WTC11 (cell line): ENCODE measurements around the gene STPG2. TPM values are rescaled to one million over a fixed set of nuclear protein-coding genes. Genes with fewer than 3 reads are reported as not detected.
A peak's percentile ranks its signal among the peaks of the same experiment; 100 is the strongest.

ENCODE experiments used
- ATAC-seq: fragments of 200-7000 bp; cut with Tn5 transposase; 2 replicates; pipeline ENCODE4 v1.10.0; 2021; ENCODE audit warnings: mild to moderate bottlenecking, moderate library complexity
- CTCF ChIA-PET: fragments of 300-600 bp; sonication (Branson Sonifier 250); formaldehyde crosslinking; loops from one replicate; lab custom pipeline; 2021; ENCODE audit warnings: antibody characterized with exemption; lab: Charles Lee
- POLR2A ChIA-PET: fragments of 350-600 bp; sonication (Branson Sonifier 250); formaldehyde crosslinking; loops from one replicate; lab custom pipeline; 2021; ENCODE audit warnings: antibody characterized with exemption; lab: Charles Lee
- DNase-seq: peaks from one replicate; pipeline ENCODE4 v3.0.0; 2021; ENCODE audit warnings: low spot score
- H3K27ac Mint-ChIP-seq: 2 replicates; pipeline ENCODE4 v1.8.0; 2021; ENCODE audit warnings: mixed read lengths
- H3K27me3 Mint-ChIP-seq: 2 replicates; pipeline ENCODE4 v1.8.0; 2021; ENCODE audit warnings: low read depth, mild to moderate bottlenecking, moderate library complexity, mixed read lengths
- H3K36me3 Mint-ChIP-seq: 2 replicates; pipeline ENCODE4 v1.8.0; 2021; ENCODE audit warnings: mixed read lengths
- H3K4me1 Mint-ChIP-seq: 2 replicates; pipeline ENCODE4 v1.8.0; 2022; ENCODE audit warnings: mixed read lengths
- H3K4me3 Mint-ChIP-seq: 2 replicates; pipeline ENCODE4 v1.8.0; 2021; ENCODE audit warnings: mild to moderate bottlenecking, moderate library complexity, mixed read lengths
- H3K9me3 Mint-ChIP-seq: 2 replicates; pipeline ENCODE4 v1.8.0; 2021; ENCODE audit warnings: mixed read lengths
- CBFB ChIP-seq: sonication (generic); formaldehyde crosslinking; IDR thresholded peaks from 2 replicates; pipeline ENCODE4 v1.8.1; 2022; ENCODE audit warnings: mild to moderate bottlenecking, low read depth, missing genetic modification reagents
- CREB1 ChIP-seq: sonication (generic); formaldehyde crosslinking; IDR thresholded peaks from 2 replicates; pipeline ENCODE4 v1.8.0; 2023; ENCODE audit warnings: mild to moderate bottlenecking, missing genetic modification reagents
- ETV6 ChIP-seq: sonication (generic); formaldehyde crosslinking; IDR thresholded peaks from 2 replicates; pipeline ENCODE4 v1.8.1; 2022; ENCODE audit warnings: mild to moderate bottlenecking, missing genetic modification reagents
- GRHL2 ChIP-seq: fragments of 250-450 bp; sonication (Bioruptor Pico); IDR thresholded peaks from 2 replicates; pipeline ENCODE4 v1.8.0; 2022; ENCODE audit warnings: mild to moderate bottlenecking, moderate library complexity; ENCODE audit not compliant: insufficient replicate concordance, severe bottlenecking
- GTF2I ChIP-seq: fragments of 250-450 bp; sonication (Bioruptor Pico); conservative IDR thresholded peaks from 2 replicates; pipeline ENCODE4 v1.4.0; 2021; ENCODE audit warnings: mild to moderate bottlenecking
- HMGA2 ChIP-seq: fragments of 250-450 bp; sonication (Bioruptor Pico); IDR thresholded peaks from 2 replicates; pipeline ENCODE4 v1.4.0; 2021; ENCODE audit warnings: mild to moderate bottlenecking, moderate library complexity
- JUN ChIP-seq: sonication (generic); formaldehyde crosslinking; IDR thresholded peaks from 2 replicates; pipeline ENCODE4 v1.8.0; 2023; ENCODE audit warnings: mild to moderate bottlenecking, missing genetic modification reagents
- NFYB ChIP-seq: sonication (generic); formaldehyde crosslinking; conservative IDR thresholded peaks from 2 replicates; pipeline ENCODE4 v1.8.0; 2022; ENCODE audit warnings: low read depth, missing genetic modification reagents
- NR2C2 ChIP-seq: sonication (generic); formaldehyde crosslinking; IDR thresholded peaks from 2 replicates; pipeline ENCODE4 v1.8.0; 2022; ENCODE audit warnings: mild to moderate bottlenecking, missing genetic modification reagents
- PRRX2 ChIP-seq: fragments of 250-450 bp; sonication (Bioruptor Pico); IDR thresholded peaks from 2 replicates; pipeline ENCODE4 v1.8.0; 2021; ENCODE audit warnings: mild to moderate bottlenecking
- SOX15 ChIP-seq: fragments of 250-450 bp; sonication (Bioruptor Pico); IDR thresholded peaks from 2 replicates; pipeline ENCODE4 v1.9.0; 2021; ENCODE audit warnings: mild to moderate bottlenecking
- TEAD1 ChIP-seq: sonication (generic); formaldehyde crosslinking; IDR thresholded peaks from 2 replicates; pipeline ENCODE4 v1.8.0; 2022; ENCODE audit warnings: mild to moderate bottlenecking, missing genetic modification reagents
- ZNF138 ChIP-seq: sonication (generic); formaldehyde crosslinking; conservative IDR thresholded peaks from 2 replicates; pipeline ENCODE4 v1.8.1; 2022; ENCODE audit warnings: mild to moderate bottlenecking, moderate library complexity, missing genetic modification reagents
- ZNF219 ChIP-seq: sonication (generic); formaldehyde crosslinking; IDR thresholded peaks from 2 replicates; pipeline ENCODE4 v1.8.0; 2023; ENCODE audit warnings: missing genetic modification reagents, mild to moderate bottlenecking, borderline replicate concordance
- ZNF263 ChIP-seq: sonication (generic); formaldehyde crosslinking; IDR thresholded peaks from 2 replicates; pipeline ENCODE4 v1.8.1; 2022; ENCODE audit warnings: low read depth, mild to moderate bottlenecking, moderate library complexity, missing genetic modification reagents
- ZNF317 ChIP-seq: sonication (generic); formaldehyde crosslinking; IDR thresholded peaks from 2 replicates; pipeline ENCODE4 v1.8.1; 2023; ENCODE audit warnings: low read depth, mild to moderate bottlenecking, moderate library complexity, missing genetic modification reagents, borderline replicate concordance
- total RNA-seq: library from RNA; stranded (reverse); gene quantifications from 3 replicates; pipeline ENCODE4 v1.2.3, GENCODE V29; 2021
- TF ChIP-seq, protein P1 (sequence below): sonication (generic); formaldehyde crosslinking; IDR thresholded peaks from 2 replicates; pipeline ENCODE4 v1.8.1; 2023; ENCODE audit warnings: mild to moderate bottlenecking, missing genetic modification reagents
- TF ChIP-seq, protein P2 (sequence below): sonication (generic); formaldehyde crosslinking; IDR thresholded peaks from 2 replicates; pipeline ENCODE4 v1.8.1; 2022; ENCODE audit warnings: low read depth, mild to moderate bottlenecking, moderate library complexity, missing genetic modification reagents, borderline replicate concordance
- TF ChIP-seq, protein P3 (sequence below): fragments of 250-450 bp; sonication (Bioruptor Pico); conservative IDR thresholded peaks from 2 replicates; pipeline ENCODE4 v1.9.0; 2021; ENCODE audit warnings: mild to moderate bottlenecking
- TF ChIP-seq, protein P4 (sequence below): sonication (generic); formaldehyde crosslinking; IDR thresholded peaks from 2 replicates; pipeline ENCODE4 v1.8.1; 2023; ENCODE audit warnings: mild to moderate bottlenecking, missing genetic modification reagents, moderate library complexity
- TF ChIP-seq, protein P5 (sequence below): sonication (generic); formaldehyde crosslinking; IDR thresholded peaks from 2 replicates; pipeline ENCODE4 v1.8.1; 2023; ENCODE audit warnings: mild to moderate bottlenecking, missing genetic modification reagents
- TF ChIP-seq, protein P6 (sequence below): sonication (generic); formaldehyde crosslinking; conservative IDR thresholded peaks from 2 replicates; pipeline ENCODE4 v1.8.1; 2022; ENCODE audit warnings: mild to moderate bottlenecking, missing genetic modification reagents
- TF ChIP-seq, protein P7 (sequence below): sonication (generic); formaldehyde crosslinking; IDR thresholded peaks from 2 replicates; pipeline ENCODE4 v1.8.1; 2022; ENCODE audit warnings: low read depth, missing genetic modification reagents, borderline replicate concordance

Gene STPG2
- total RNA-seq, 1 experiment from 2014 or later, result 0.17 TPM

DNA sequence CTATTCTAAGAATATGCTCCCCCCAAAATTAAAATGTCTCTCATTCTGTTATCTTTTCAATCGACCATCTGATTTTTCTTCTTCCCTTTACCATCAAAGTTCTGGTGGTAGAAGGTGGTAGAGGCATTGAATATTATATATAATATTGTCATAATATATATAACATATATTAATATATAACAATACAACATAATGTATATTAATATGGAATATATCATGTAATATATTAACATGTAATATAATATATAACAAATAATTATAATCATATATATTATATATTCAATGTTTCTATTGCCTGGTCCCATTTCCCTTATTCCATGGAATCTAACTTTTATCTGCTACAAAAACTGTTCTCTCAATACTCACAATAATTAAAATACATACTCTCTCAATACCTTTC is 40.6 kb downstream of the STPG2 start:
- Mint-ChIP-seq H3K4me1 (peaks cover 6% of the 10 kb centered on the region), H3K9me3 (peaks cover 8% of the 10 kb centered on the region), H3K36me3 (no peaks in the 10 kb centered on the region), H3K27ac (no peak overlapping the region), H3K4me3 (no peak overlapping the region), H3K27me3 (no peaks in the 10 kb centered on the region)
- DNase-seq (no peak), ATAC-seq (no peak)
- POLR2A ChIA-PET, result no interaction called here
- CTCF ChIA-PET, result interaction anchor here (2.4 kb wide), 1 partner anchor 10 kb away, joined by 14 read pairs; no protein-coding TSS in a partner anchor
- TF ChIP-seq SOX15 (CRISPR knock-in tag), result no peak
- TF ChIP-seq, protein P1, sequence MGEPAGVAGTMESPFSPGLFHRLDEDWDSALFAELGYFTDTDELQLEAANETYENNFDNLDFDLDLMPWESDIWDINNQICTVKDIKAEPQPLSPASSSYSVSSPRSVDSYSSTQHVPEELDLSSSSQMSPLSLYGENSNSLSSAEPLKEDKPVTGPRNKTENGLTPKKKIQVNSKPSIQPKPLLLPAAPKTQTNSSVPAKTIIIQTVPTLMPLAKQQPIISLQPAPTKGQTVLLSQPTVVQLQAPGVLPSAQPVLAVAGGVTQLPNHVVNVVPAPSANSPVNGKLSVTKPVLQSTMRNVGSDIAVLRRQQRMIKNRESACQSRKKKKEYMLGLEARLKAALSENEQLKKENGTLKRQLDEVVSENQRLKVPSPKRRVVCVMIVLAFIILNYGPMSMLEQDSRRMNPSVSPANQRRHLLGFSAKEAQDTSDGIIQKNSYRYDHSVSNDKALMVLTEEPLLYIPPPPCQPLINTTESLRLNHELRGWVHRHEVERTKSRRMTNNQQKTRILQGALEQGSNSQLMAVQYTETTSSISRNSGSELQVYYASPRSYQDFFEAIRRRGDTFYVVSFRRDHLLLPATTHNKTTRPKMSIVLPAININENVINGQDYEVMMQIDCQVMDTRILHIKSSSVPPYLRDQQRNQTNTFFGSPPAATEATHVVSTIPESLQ, result no peak
- no peak for TF ChIP-seq NR2C2 (CRISPR knock-in tag)
- TF ChIP-seq HMGA2 (CRISPR knock-in tag), result peak; percentile 92

DNA sequence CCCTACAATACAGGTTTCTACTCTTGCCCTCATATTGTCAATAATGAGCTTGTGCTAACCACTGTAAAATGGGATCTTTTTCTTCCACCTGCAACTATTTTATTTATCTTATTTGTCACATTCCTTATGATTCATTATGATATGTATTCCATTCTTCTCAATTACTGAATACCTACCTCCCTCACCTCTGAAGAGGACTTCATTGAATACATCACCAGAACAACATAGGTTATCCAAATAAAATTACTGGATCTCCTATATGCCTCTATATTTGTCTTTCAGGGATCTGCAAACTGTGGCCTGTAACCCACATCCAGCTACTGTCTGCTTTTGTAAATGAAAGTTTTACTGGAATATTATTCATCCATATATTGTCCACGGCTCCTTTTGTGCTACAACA is 41.3 kb downstream of the STPG2 start:
- no peak overlapping the region for H3K4me3 Mint-ChIP-seq
- ChIA-PET CTCF (interaction anchor here (0.6 to 2.4 kb wide), 3 partner anchors 9 to 1291 kb away, joined by 3 to 14 read pairs (median 4); no protein-coding TSS in a partner anchor), POLR2A (no interaction called here)
- H3K27ac Mint-ChIP-seq, result no peak overlapping the region
- H3K4me1 Mint-ChIP-seq, result peaks cover under 1% of the 10 kb centered on the region; the same call in 1 of the 2 replicates
- no peak for ATAC-seq
- TF ChIP-seq, protein P2, sequence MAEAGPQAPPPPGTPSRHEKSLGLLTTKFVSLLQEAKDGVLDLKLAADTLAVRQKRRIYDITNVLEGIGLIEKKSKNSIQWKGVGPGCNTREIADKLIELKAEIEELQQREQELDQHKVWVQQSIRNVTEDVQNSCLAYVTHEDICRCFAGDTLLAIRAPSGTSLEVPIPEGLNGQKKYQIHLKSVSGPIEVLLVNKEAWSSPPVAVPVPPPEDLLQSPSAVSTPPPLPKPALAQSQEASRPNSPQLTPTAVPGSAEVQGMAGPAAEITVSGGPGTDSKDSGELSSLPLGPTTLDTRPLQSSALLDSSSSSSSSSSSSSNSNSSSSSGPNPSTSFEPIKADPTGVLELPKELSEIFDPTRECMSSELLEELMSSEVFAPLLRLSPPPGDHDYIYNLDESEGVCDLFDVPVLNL (CRISPR knock-in tag), result no peak
- TF ChIP-seq GRHL2 (CRISPR knock-in tag) (no peak), ZNF138 (CRISPR knock-in tag) (no peak), ZNF317 (no peak), ZNF263 (CRISPR knock-in tag) (no peak), CBFB (CRISPR knock-in tag) (no peak), JUN (no peak), NR2C2 (CRISPR knock-in tag) (no peak), GTF2I (no peak), CREB1 (CRISPR knock-in tag) (no peak), PRRX2 (CRISPR knock-in tag) (no peak)
- TF ChIP-seq, protein P3, sequence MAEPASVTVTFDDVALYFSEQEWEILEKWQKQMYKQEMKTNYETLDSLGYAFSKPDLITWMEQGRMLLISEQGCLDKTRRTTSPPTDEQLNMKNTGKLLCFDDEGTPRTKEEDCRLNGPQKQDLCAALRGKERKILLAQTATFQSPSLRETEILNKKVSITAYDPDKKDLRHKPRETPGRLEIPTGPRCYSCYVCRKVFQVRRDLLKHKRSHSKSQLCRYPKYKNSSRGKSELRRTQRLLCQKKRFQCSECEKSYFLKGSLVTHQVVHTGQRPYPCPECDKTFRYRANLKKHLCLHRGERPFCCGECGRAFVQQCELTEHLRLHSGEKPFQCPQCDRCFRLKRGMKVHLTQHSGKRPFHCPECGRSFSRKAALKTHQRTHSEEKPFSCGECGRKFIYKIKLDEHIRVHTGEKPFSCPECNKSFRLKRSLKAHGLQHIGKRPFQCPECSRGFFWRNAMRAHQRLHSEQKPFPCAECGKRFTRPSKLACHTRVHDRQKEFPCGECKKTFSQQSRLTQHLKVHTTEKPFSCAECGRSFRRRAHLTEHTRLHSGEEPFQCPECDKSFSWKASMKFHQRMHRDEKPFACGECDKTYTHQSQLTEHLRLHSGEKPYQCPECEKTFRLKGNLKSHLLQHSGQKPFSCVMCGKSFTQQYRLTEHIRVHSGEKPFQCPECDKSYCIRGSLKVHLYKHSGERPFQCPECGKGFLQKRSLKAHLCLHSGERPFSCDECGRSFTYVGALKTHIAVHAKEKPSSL (CRISPR knock-in tag), result no peak
- TF ChIP-seq, protein P4, sequence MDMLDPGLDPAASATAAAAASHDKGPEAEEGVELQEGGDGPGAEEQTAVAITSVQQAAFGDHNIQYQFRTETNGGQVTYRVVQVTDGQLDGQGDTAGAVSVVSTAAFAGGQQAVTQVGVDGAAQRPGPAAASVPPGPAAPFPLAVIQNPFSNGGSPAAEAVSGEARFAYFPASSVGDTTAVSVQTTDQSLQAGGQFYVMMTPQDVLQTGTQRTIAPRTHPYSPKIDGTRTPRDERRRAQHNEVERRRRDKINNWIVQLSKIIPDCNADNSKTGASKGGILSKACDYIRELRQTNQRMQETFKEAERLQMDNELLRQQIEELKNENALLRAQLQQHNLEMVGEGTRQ (CRISPR knock-in tag), result no peak
- no peak for DNase-seq
- H3K27me3 Mint-ChIP-seq, result no peaks in the 10 kb centered on the region
- no peaks in the 10 kb centered on the region for H3K36me3 Mint-ChIP-seq
- H3K9me3 Mint-ChIP-seq, result peaks cover 8% of the 10 kb centered on the region

DNA sequence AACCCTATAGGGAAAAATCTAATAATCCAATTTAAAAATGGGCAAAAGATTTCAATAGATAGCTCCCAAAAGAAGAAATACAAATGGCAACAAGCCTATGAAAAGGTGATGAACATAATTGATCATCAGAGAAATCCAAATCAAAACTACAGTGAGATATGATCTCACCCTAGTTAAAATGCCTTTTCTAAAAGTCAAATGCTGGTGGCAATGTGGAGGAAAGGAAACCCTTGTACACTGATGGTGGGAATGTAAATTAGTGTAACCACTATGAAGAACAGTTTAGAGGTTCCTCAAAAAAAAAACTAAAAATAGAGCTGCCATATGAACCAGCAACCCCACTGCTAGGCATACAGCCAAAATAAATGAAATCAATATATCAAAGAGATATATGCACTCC is 44.5 kb downstream of the STPG2 start:
- POLR2A ChIA-PET, result no interaction called here
- no peaks in the 10 kb centered on the region for H3K27me3 Mint-ChIP-seq
- DNase-seq (no peak), ATAC-seq (no peak)
- no peaks in the 10 kb centered on the region for H3K4me1 Mint-ChIP-seq
- peaks cover 16% of the 10 kb centered on the region for H3K9me3 Mint-ChIP-seq
- CTCF ChIA-PET, result no interaction called here
- no peak overlapping the region for H3K27ac Mint-ChIP-seq
- H3K4me3 Mint-ChIP-seq, result no peak overlapping the region
- H3K36me3 Mint-ChIP-seq, result peaks cover 10% of the 10 kb centered on the region
- TF ChIP-seq, protein P5, sequence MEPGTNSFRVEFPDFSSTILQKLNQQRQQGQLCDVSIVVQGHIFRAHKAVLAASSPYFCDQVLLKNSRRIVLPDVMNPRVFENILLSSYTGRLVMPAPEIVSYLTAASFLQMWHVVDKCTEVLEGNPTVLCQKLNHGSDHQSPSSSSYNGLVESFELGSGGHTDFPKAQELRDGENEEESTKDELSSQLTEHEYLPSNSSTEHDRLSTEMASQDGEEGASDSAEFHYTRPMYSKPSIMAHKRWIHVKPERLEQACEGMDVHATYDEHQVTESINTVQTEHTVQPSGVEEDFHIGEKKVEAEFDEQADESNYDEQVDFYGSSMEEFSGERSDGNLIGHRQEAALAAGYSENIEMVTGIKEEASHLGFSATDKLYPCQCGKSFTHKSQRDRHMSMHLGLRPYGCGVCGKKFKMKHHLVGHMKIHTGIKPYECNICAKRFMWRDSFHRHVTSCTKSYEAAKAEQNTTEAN (CRISPR knock-in tag), result no peak
- TF ChIP-seq NFYB (CRISPR knock-in tag) (no peak), ZNF219 (CRISPR knock-in tag) (no peak), ETV6 (CRISPR knock-in tag) (no peak), TEAD1 (CRISPR knock-in tag) (no peak)
- TF ChIP-seq, protein P6, sequence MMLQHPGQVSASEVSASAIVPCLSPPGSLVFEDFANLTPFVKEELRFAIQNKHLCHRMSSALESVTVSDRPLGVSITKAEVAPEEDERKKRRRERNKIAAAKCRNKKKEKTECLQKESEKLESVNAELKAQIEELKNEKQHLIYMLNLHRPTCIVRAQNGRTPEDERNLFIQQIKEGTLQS (CRISPR knock-in tag), result no peak
- TF ChIP-seq, protein P7, sequence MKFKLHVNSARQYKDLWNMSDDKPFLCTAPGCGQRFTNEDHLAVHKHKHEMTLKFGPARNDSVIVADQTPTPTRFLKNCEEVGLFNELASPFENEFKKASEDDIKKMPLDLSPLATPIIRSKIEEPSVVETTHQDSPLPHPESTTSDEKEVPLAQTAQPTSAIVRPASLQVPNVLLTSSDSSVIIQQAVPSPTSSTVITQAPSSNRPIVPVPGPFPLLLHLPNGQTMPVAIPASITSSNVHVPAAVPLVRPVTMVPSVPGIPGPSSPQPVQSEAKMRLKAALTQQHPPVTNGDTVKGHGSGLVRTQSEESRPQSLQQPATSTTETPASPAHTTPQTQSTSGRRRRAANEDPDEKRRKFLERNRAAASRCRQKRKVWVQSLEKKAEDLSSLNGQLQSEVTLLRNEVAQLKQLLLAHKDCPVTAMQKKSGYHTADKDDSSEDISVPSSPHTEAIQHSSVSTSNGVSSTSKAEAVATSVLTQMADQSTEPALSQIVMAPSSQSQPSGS (CRISPR knock-in tag), result no peak
